DMS79 treated with DMSO at 0.1 percent for 48 hours (cell line): Measurements from ENCODE around the gene PLS3.

Source experiments
- DNase-seq: peaks from one replicate; lab custom pipeline; 2025; lab: John Stamatoyannopoulos, UW

The PLS3 gene

DNA sequence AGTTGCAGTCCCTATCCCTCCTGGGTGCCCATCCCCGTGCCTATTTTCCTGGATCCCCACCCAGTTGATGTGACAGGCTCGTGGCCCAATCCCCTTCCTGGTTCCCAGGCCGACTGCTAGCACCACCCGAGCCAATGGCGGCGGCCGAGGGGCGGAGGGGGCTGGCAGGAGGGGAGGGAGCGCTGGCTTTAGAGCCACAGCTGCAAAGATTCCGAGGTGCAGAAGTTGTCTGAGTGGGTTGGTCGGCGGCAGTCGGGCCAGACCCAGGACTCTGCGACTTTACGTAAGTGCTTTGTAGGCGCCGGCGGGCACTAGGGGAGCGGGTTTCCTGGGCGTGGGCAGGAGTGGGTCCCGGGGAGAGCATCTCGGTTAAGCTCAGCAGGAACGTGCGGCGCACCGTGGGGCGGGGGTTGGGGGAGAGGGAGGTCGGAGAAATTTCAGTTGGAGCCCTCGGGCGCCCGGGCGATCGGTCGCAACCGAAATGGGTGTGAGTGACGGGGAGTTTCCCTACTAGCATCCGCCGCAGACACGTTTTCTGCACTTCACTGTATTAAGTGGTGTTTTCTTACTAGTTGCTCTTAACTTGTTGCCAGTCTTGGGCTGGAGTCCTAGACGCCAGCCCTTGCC, at the start of gene PLS3:
TSS of gene PLS3 (plus strand) at position 197 of the 627 bp plus-strand sequence. CDS start 49,077 bp downstream, outside the sequence.
- peak; percentile 67 for DNase-seq

- DNase-seq, result no peak
Measured at GRCh38 chrX:115518113-115518512, 42.9 kb upstream of the PLS3 start.

- DNase-seq, result no peak
Measured at GRCh38 chrX:115521741-115522140, 39.2 kb upstream of the PLS3 start.

- no peak for DNase-seq
Measured at GRCh38 chrX:115522952-115523351, 38.0 kb upstream of the PLS3 start.

- DNase-seq, result peak; percentile 94
Measured at GRCh38 chrX:115525486-115525885, 35.5 kb upstream of the PLS3 start.

- DNase-seq, result no peak
Measured at GRCh38 chrX:115531818-115532403, 29.1 kb upstream of the PLS3 start.

DNA sequence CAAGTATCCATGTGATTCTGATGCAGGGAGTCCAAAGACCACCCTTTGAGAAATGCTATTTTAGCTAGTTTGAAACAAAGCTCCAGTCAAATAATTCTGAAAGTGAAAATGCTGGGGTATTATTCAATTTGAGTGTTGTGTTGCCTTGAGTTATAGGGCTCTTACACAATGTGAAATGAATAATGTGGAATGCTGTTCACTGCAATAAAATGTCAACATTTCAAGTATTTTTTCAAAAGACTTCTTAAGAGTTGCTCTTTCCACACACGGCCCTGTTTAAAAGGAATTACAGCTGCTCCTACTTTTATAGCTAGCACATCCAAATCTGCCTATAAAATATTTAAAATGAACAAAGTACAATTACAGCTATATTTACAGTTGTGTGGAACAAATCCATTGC, 27.5 kb upstream of the PLS3 start:
- peak; percentile 5 for DNase-seq

- no peak for DNase-seq
Measured at GRCh38 chrX:115534383-115534782, 26.6 kb upstream of the PLS3 start.

GRCh38 chrX:115535421-115535820, 25.6 kb upstream of the PLS3 start:
- DNase-seq, result no peak

GRCh38 chrX:115535844-115536243, 25.1 kb upstream of the PLS3 start:
- no peak for DNase-seq

- DNase-seq, result no peak
Measured at GRCh38 chrX:115539841-115540240, 21.1 kb upstream of the PLS3 start.

- DNase-seq, result peak; percentile 52
Measured at GRCh38 chrX:115541045-115541444, 19.9 kb upstream of the PLS3 start.

GRCh38 chrX:115547448-115547847, 13.5 kb upstream of the PLS3 start:
- no peak for DNase-seq

DNA sequence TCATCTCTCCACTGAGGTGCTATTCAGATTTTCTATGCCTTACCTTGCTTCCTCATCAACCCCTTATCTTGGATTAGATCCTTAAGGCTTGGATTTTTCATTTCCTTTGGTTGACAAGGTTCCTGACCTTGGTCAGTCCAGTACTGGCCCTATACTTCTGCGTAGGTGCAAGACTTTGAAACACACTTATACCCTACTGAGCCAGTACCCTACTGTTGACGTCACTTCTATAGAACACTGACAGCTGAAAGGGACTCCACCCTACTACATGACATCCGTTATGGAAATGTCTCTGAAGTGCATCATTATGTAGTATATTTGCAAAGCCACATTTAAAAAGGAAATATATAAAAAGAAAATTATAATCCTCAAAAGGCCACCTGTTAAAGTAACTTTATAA, 12.0 kb upstream of the PLS3 start:
- DNase-seq, result no peak

GRCh38 chrX:115553171-115553570, 7.8 kb upstream of the PLS3 start:
- DNase-seq, result no peak

DNA sequence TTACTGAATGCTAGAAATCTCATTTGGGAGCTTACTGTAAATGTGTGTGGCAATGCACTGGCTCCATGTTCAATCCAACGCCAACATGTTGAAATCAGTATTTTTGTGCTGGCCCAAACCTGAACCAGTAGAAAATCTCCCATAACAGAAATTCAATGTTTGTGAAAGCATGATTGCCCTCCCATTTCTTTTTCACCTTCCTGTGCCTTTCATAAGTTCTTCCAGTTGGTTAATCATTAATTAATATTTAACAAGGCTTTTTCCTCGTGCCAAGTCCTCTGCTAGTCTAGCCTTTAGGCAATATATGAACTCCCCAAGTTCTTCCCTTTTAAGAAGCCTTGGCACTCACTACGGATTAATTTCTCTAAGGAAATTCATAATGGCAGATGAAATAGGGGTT, 1.3 kb upstream of the PLS3 start:
- no peak for DNase-seq

- peak; percentile 58 for DNase-seq
Measured at GRCh38 chrX:115560211-115560977, 580 bp upstream of the PLS3 start.

DNA sequence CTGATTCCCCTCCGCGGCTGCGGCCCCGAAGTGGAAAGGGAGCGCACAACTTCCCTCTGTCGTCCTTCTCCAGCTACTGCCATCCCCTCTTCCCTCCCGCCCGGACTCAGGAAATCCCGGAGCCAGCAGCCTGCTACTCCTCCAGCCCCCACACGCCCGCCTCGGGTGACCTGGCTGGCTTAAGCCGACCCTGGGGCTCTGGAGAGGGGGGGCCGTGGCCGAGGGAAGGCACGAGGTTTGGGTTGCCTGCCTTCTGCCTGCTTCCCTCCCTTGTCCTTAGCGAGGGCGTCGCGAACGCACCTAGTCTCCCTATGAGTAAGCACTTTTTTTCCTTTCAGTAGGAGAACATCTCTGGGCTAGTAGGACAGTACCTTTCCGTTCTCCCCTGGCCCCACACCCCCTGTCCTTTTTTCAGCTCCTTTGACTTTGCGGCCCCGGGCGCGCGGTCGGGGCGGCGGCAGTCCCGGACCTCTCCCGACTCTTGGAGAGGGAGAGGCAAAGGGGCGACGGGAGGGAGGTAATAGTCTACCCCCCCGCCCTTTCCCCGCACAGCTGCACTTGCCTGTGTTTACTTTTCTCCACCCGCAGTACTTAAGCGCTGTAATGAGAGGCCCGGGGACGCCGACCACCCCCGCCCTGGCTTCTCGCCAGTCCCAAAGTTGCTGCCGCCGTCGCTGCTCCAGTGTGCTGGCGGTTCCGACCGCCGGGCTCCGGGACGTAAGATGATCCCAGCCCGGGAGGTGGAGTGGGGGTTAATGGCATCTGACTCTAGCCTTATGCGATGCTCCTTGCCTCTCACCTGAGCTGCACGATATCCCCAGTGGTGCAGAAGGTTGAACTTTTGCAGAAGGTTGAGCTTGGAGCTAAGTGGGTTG, 868 bp downstream of the PLS3 start:
- peak; percentile 78 for DNase-seq

- no peak for DNase-seq
Measured at GRCh38 chrX:115562480-115562847, 1.5 kb downstream of the PLS3 start.

DNA sequence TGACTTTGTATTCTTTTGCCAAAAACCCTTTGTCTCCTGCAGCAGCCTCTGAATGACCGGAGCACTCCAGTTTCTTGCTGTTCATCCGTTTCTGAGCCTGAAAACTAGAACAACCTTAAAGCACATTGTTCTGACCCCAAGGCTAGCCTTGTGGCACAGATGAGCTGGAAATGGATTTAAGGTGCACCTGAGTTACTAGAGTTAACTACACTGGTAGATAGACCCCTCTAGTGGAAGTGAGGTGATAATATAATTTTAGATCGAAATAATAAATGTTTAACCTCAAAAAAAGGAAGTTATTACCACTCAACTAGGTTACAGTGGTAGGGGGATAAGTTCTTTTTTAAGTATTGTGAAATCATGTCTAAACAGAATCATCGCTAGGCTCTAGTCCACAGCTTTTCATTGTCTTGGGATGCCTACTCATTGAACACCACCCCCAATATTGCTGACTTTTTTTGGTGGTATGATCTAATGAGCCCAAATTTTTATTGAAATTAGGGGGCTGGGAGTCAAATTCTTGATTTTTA, 2.7 kb downstream of the PLS3 start:
- no peak for DNase-seq

DNA sequence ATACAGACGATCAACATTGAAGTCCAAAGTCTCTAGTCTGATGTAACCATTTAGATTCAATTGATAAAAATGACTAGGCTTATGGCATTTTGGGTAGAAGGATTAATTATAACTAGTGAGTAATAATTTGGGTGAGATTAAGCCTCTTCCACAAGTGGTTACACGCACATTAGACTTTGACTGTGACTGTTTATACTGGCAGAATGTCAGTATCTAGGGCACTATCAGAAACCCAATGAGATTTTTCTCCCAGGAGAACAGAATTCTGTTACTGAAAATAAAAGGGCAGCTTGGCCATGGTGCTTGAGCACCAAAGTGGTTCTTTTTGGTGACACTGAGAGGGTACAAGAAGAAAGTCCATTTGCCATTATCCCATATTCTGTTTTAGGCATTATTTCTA, 3.3 kb downstream of the PLS3 start:
- peak; percentile 25 for DNase-seq

GRCh38 chrX:115565888-115566287, 4.9 kb downstream of the PLS3 start:
- DNase-seq, result peak; percentile 10
